Spleen (tissue), 11 donors: ENCODE data around the gene FAM171A1. TPM values are rescaled to one million over a fixed set of nuclear protein-coding genes. Genes with fewer than 3 reads are reported as not detected.
"Not testable (repeated sequence)": the region's sequence is repeated elsewhere in the genome, so short reads cannot be mapped to it uniquely, and the experiment has no call there.

Experiments
- DNase-seq: peaks from one replicate; pipeline ENCODE4 v3.0.0-alpha.2; 2020
- H3K27ac ChIP-seq, 8 donors: fragments of 200-600 bp; sonication (generic) in 7 of 8; 1 replicate in 4 of 8; 2 replicates in 4 of 8; pipeline versions ENCODE4 v1.5.0 to v1.8.0; 2016 to 2021; ENCODE audit warnings: inconsistent platforms in 4 of 8, mild to moderate bottlenecking in 4 of 8, moderate library complexity in 1 of 8
- H3K27me3 ChIP-seq, 7 donors: fragments of 200-600 bp; sonication (generic) in 6 of 7; replicated peaks in 1 of 7; 1 replicate in 4 of 7; 2 replicates in 3 of 7; pipeline versions ENCODE4 v1.5.0 to v1.8.0; 2016 to 2021; ENCODE audit warnings: inconsistent platforms in 3 of 7, mild to moderate bottlenecking in 1 of 7
- H3K36me3 ChIP-seq, 6 donors: fragments of 200-600 bp; sonication (generic) in 5 of 6; 1 replicate in 4 of 6; 2 replicates in 2 of 6; pipeline versions ENCODE4 v1.5.0 to v1.8.0; 2016 to 2021; ENCODE audit warnings: inconsistent platforms in 2 of 6
- H3K4me1 ChIP-seq, 6 donors: fragments of 200-600 bp; sonication (generic) in 5 of 6; 1 replicate in 3 of 6; 2 replicates in 3 of 6; pipeline versions ENCODE4 v1.5.0 to v1.8.0; 2016 to 2021; ENCODE audit warnings: inconsistent platforms in 3 of 6
- H3K4me3 ChIP-seq, 8 donors: fragments of 200-600 bp; sonication (generic) in 7 of 8; 1 replicate in 4 of 8; 2 replicates in 4 of 8; pipeline versions ENCODE4 v1.5.0 to v1.8.0; 2016 to 2021; ENCODE audit warnings: inconsistent platforms in 4 of 8, mild to moderate bottlenecking in 4 of 8, moderate library complexity in 2 of 8
- H3K9me3 ChIP-seq, 8 donors: fragments of 200-600 bp; sonication (generic) in 7 of 8; 1 replicate in 4 of 8; 2 replicates in 4 of 8; pipeline versions ENCODE4 v1.5.0 to v1.8.0; 2016 to 2021; ENCODE audit warnings: inconsistent platforms in 4 of 8
- CTCF ChIP-seq, 11 experiments: fragments of 200-600 bp in 7 of 11; fragments of 450-650 bp in 4 of 11; sonication (generic) in 4 of 11; IDR thresholded peaks in 8 of 11; conservative IDR thresholded peaks in 3 of 11; 1 replicate in 7 of 11; 2 replicates in 4 of 11; pipeline versions ENCODE4 v1.4.0 to v1.8.0; 2016 to 2021; ENCODE audit warnings: antibody characterized with exemption in 11 of 11, inconsistent platforms in 4 of 11, mild to moderate bottlenecking in 1 of 11
- POLR2A ChIP-seq, 3 donors: fragments of 450-650 bp; IDR thresholded peaks; one replicate each; pipeline ENCODE4 v1.5.1; 2017; ENCODE audit warnings: antibody characterized with exemption in 3 of 3, mild to moderate bottlenecking in 1 of 3
- POLR2AphosphoS5 ChIP-seq, 3 donors: sonication (generic); formaldehyde crosslinking; IDR thresholded peaks; one replicate each; pipeline ENCODE4 v1.5.1; 2017; ENCODE audit warnings: antibody characterized with exemption in 3 of 3
- WGBS, 5 donors: extraction: QIAGEN DNeasy Blood & Tissue Kit in 3 of 5; methylation state at CpG; one replicate each; pipeline versions ENCODE4 v1.1.5 to v1.1.7; 2013 to 2018; 5-methylcytosine and 5-hydroxymethylcytosine counted together
- intact Hi-C: fragments of 100-400 bp; cut with DNase I; formaldehyde crosslinking; loops from one replicate; pipeline ENCODE4 v1.15.0; 2023; ENCODE audit warnings: low total_unique reads
- polyA plus RNA-seq, 3 donors: library from polyadenylated mRNA; stranded (reverse); fragments of 200-250 nt; gene quantifications; one replicate each; pipeline ENCODE4 v1.2.1, GENCODE V29; 2013
- total RNA-seq, 7 donors: library from RNA; depleted of rRNA in 3 of 7; stranded (reverse); fragments of >200 nt in 3 of 7; fragmentation: NEBNext Ultra II Directional in 4 of 7; extraction: Animal tissue kit (Norgen Biotek cat#: 25700) in 4 of 7; gene quantifications; one replicate each; pipeline versions ENCODE4 v1.1.0 to v1.2.1, GENCODE V29; 2016 to 2021
- donor health status: healthy with polysubstance abuse.
- donor health status: DM: no; HTN: no; CAD: no; lungs with moderate emphysema.
- donor health status: DM: no; HTN: no; CAD: no.
- donor health status: Bipolar disorder and iron deficiency.
- donor health status: healthy.
- donor health status: DM: no; HTN: no; CAD: no.
- donor health status: DM: yes; HTN: yes; CAD: no.

The FAM171A1 gene
- total and polyA plus RNA-seq, 10 donors, result 3.5 to 34.0 (median 19.6) TPM

GRCh38 chr10:15393139-15393825, 22.2 kb upstream of the FAM171A1 start:
- DNase-seq, result no peak
- intact Hi-C loops, result no loop called here
- Histone ChIP-seq H3K36me3 (no peaks in the 10 kb centered on the region), H3K9me3 (no peaks in the 10 kb centered on the region), H3K4me1 (peaks cover 0 to 3% (median 0%) of the 10 kb centered on the region in 6 donors), H3K4me3 (no peak overlapping the region), H3K27me3 (peaks cover 0 to 4% (median 0%) of the 10 kb centered on the region in 7 donors), H3K27ac (no peak overlapping the region)
- TF ChIP-seq POLR2A (IDR thresholded peaks at IDR 0.05), result no peak
- no peak for TF ChIP-seq CTCF (IDR thresholded peaks at IDR 0.05 in 8 of 11, conservative IDR thresholded peaks at IDR 0.05 in 3 of 11)
- TF ChIP-seq POLR2AphosphoS5 (IDR thresholded peaks at IDR 0.05), result no peak
- WGBS, 5 donors, result 69 to 88% (median 81%) methylated on average over 4 of the region's 4 CpGs

- Histone ChIP-seq H3K27me3 (peaks cover 0 to 4% (median 0%) of the 10 kb centered on the region in 7 donors), H3K9me3 (no peaks in the 10 kb centered on the region), H3K4me3 (no peak overlapping the region)
Observed at GRCh38 chr10:15391491-15391890, 20.4 kb upstream of the FAM171A1 start.

GRCh38 chr10:15388172-15388571, 17.1 kb upstream of the FAM171A1 start:
- intact Hi-C loops, H3K9me3 ChIP-seq, H3K4me3 ChIP-seq, DNase-seq, H3K36me3 ChIP-seq, H3K27ac ChIP-seq, H3K4me1 ChIP-seq: not testable (repeated sequence)
- 92 to 95% (median 94%) methylated on average over 7 of the region's 7 CpGs for WGBS, 5 donors
- H3K27me3 ChIP-seq, result peaks cover 0 to 15% (median 0%) of the 10 kb centered on the region in 7 donors

More at GRCh38 chr10:15391491-15391890, 20.4 kb upstream of the FAM171A1 start:
- TF ChIP-seq POLR2AphosphoS5 (IDR thresholded peaks at IDR 0.05) (no peak), CTCF (IDR thresholded peaks at IDR 0.05 in 8 of 11, conservative IDR thresholded peaks at IDR 0.05 in 3 of 11) (no peak), POLR2A (IDR thresholded peaks at IDR 0.05) (no peak)
- no peak for DNase-seq
- intact Hi-C loops, result no loop called here
- no peaks in the 10 kb centered on the region for H3K36me3 ChIP-seq
- peaks cover 0 to 6% (median 0%) of the 10 kb centered on the region in 6 donors for H3K4me1 ChIP-seq
- H3K27ac ChIP-seq, result no peak overlapping the region
- 61 to 69% (median 63%) methylated on average over 5 of the region's 5 CpGs for WGBS, 5 donors

- Histone ChIP-seq H3K36me3 (no peaks in the 10 kb centered on the region), H3K9me3 (peaks cover 0 to 6% (median 0%) of the 10 kb centered on the region in 8 donors), H3K27ac (peak overlapping the region in 5 of 8 donors; percentile 58 to 78 (median 73)), H3K27me3 (peaks cover 0 to 15% (median 0%) of the 10 kb centered on the region in 7 donors), H3K4me3 (no peak overlapping the region), H3K4me1 (peaks cover 0 to 7% (median 0%) of the 10 kb centered on the region in 6 donors)
- DNase-seq, result no peak
- TF ChIP-seq CTCF (IDR thresholded peaks at IDR 0.05 in 8 of 11, conservative IDR thresholded peaks at IDR 0.05 in 3 of 11), result no peak
- no peak for TF ChIP-seq POLR2A (IDR thresholded peaks at IDR 0.05)
- no peak for TF ChIP-seq POLR2AphosphoS5 (IDR thresholded peaks at IDR 0.05)
- WGBS, 5 donors, result 55 to 74% (median 67%) methylated on average over 5 of the region's 5 CpGs
- intact Hi-C loops, result no loop called here
Observed at GRCh38 chr10:15387021-15387420, 15.9 kb upstream of the FAM171A1 start.
